HCT116 (cell line): ENCODE results near the gene SMIM11. TPM values are rescaled to one million over a fixed set of nuclear protein-coding genes. Genes with fewer than 3 reads are reported as not detected.

ENCODE experiments used
- ATAC-seq: fragments of 200-7000 bp; cut with Tn5 transposase; 2 replicates; pipeline ENCODE4 v1.9.1; 2020; ENCODE audit warnings: mild to moderate bottlenecking, moderate library complexity
- BruUV-seq: library from RNA; stranded (reverse); fragments of 400-500 nt; replicated peaks from 2 replicates; lab custom pipeline; 2021; lab: Mats Ljungman, UMichigan
- CTCF ChIA-PET: fragments of 300-600 bp; sonication (Branson Sonifier 250); formaldehyde crosslinking; loops from one replicate; lab custom pipeline; 2021; ENCODE audit warnings: antibody characterized with exemption; lab: Charles Lee
- POLR2A ChIA-PET: fragments of 300-600, 350-600 bp; sonication (Branson Sonifier 250); formaldehyde crosslinking; loops from one replicate; lab custom pipeline; 2021; ENCODE audit warnings: antibody characterized with exemption; lab: Charles Lee
- RAD21 ChIA-PET, 2 experiments: fragments of 300-600 bp; sonication (Branson Sonifier 250); formaldehyde crosslinking; loops; one replicate each; lab custom pipeline; 2023; ENCODE audit warnings: low total read pairs in 2 of 2; ENCODE audit not compliant: uncharacterized antibody in 2 of 2, unreplicated experiment in 2 of 2, low non-redundant PET in 1 of 2; lab: Charles Lee
- DNase-seq: peaks from one replicate; pipeline ENCODE4 v3.0.0-alpha.2; 2010; ENCODE audit warnings: low read depth, low spot score
- H2AFZ ChIP-seq: fragments of 200-600 bp; shearing (Covaris generic), sonication (generic); 2 replicates; pipeline ENCODE4 v1.6.1; 2017; ENCODE audit warnings: low read depth, mixed run types, mixed read lengths, antibody characterized with exemption, low read length; ENCODE audit not compliant: poor library complexity, severe bottlenecking
- H3K27ac ChIP-seq: 2 replicates; pipeline ENCODE4 v1.5.1; 2012; ENCODE audit warnings: low read depth, low read length
- H3K27me3 ChIP-seq: fragments of 200-600 bp; sonication (generic); 2 replicates; pipeline ENCODE4 v1.6.1; 2016; ENCODE audit warnings: mixed run types, low read length, mixed read lengths; ENCODE audit not compliant: insufficient read depth
- H3K36me3 ChIP-seq, 2 experiments: fragments of 200-500 bp in 1 of 2; fragments of 200-600 bp in 1 of 2; sonication (Bioruptor generic) in 1 of 2; sonication (generic) in 1 of 2; 2 replicates each; pipeline versions ENCODE4 v1.5.1 to v1.6.1; 2014 to 2016; ENCODE audit warnings: low read length in 2 of 2, inconsistent platforms in 1 of 2, mixed read lengths in 1 of 2, mixed run types in 1 of 2; ENCODE audit not compliant: insufficient read depth in 2 of 2, control insufficient read depth in 1 of 2
- H3K4me1 ChIP-seq, 2 experiments: fragments of 200-600 bp in 1 of 2; sonication (generic) in 1 of 2; 2 replicates each; pipeline versions ENCODE4 v1.5.1 to v1.6.1; 2012 to 2017; ENCODE audit warnings: low read length in 2 of 2, inconsistent platforms in 1 of 2, mild to moderate bottlenecking in 1 of 2, mixed read lengths in 1 of 2, mixed run types in 1 of 2, moderate library complexity in 1 of 2; ENCODE audit not compliant: insufficient read depth in 2 of 2, control insufficient read depth in 1 of 2
- H3K4me2 ChIP-seq: fragments of 200-600 bp; sonication (generic); 2 replicates; pipeline ENCODE4 v1.6.1; 2017; ENCODE audit warnings: mixed run types, low read length, mixed read lengths
- H3K4me3 ChIP-seq, 2 experiments: fragments of 200-600 bp in 1 of 2; sonication (generic) in 1 of 2; replicated peaks in 1 of 2; 2 replicates each; pipeline ENCODE4 v1.5.1; 2011 to 2016; ENCODE audit warnings: low read length in 2 of 2, control low read depth in 1 of 2, low read depth in 1 of 2, mild to moderate bottlenecking in 1 of 2, mixed read lengths in 1 of 2, mixed run types in 1 of 2
- H3K79me2 ChIP-seq: fragments of 200-600 bp; sonication (generic); 2 replicates; pipeline ENCODE4 v1.6.1; 2017; ENCODE audit warnings: mild to moderate bottlenecking, mixed run types, low read length, moderate library complexity, mixed read lengths; ENCODE audit not compliant: insufficient read depth
- H3K9ac ChIP-seq: fragments of 200-600 bp; sonication (generic); 2 replicates; pipeline ENCODE4 v1.6.1; 2016; ENCODE audit warnings: low read length, mixed read lengths
- H3K9me2 ChIP-seq: fragments of 200-600 bp; sonication (generic), shearing (Covaris generic); 2 replicates; pipeline ENCODE4 v1.6.1; 2017; ENCODE audit warnings: mixed run types, mild to moderate bottlenecking, moderate library complexity; ENCODE audit not compliant: insufficient read depth
- H3K9me3 ChIP-seq, 2 experiments: fragments of 200-500 bp in 1 of 2; fragments of 200-600 bp in 1 of 2; sonication (Bioruptor generic) in 1 of 2; sonication (generic) in 1 of 2; 2 replicates each; pipeline ENCODE4 v1.6.1; 2014 to 2017; ENCODE audit warnings: low read length in 2 of 2, mixed read lengths in 2 of 2, inconsistent platforms in 1 of 2, low read depth in 1 of 2, mild to moderate bottlenecking in 1 of 2, mixed run types in 1 of 2, moderate library complexity in 1 of 2; ENCODE audit not compliant: control insufficient read depth in 1 of 2, insufficient read depth in 1 of 2
- H4K20me1 ChIP-seq: fragments of 200-600 bp; sonication (generic), shearing (Covaris generic); 2 replicates; pipeline ENCODE4 v1.6.1; 2017; ENCODE audit warnings: mixed run types, mild to moderate bottlenecking, moderate library complexity; ENCODE audit not compliant: insufficient read depth
- CBX3 ChIP-seq: IDR thresholded peaks from 2 replicates; pipeline ENCODE4 v1.6.1; 2012; ENCODE audit warnings: low read depth
- CEBPB ChIP-seq: IDR thresholded peaks from 2 replicates; pipeline ENCODE4 v1.6.1; 2012; ENCODE audit warnings: low read depth
- ELF1 ChIP-seq: IDR thresholded peaks from 2 replicates; pipeline ENCODE4 v1.6.1; 2012; ENCODE audit warnings: low read depth, borderline replicate concordance
- EZH2phosphoT487 ChIP-seq: fragments of 200-600 bp; IDR thresholded peaks from 2 replicates; pipeline ENCODE4 v1.6.1; 2018; ENCODE audit warnings: antibody characterized with exemption, borderline replicate concordance
- JUND ChIP-seq: IDR thresholded peaks from 2 replicates; pipeline ENCODE4 v1.6.1; 2012
- POLR2A ChIP-seq: IDR thresholded peaks from 2 replicates; pipeline ENCODE4 v1.7.0; 2011; ENCODE audit warnings: borderline replicate concordance; ENCODE audit not compliant: insufficient read depth, insufficient read length; ENCODE audit errors: extremely low read depth
- RAD21 ChIP-seq: IDR thresholded peaks from 2 replicates; pipeline ENCODE4 v1.6.1; 2012; ENCODE audit warnings: low read depth, mild to moderate bottlenecking
- SRF ChIP-seq: IDR thresholded peaks from 2 replicates; pipeline ENCODE4 v1.6.1; 2012; ENCODE audit warnings: low read depth
- TCF7L2 ChIP-seq: IDR thresholded peaks from 2 replicates; pipeline ENCODE4 v1.7.0; 2011; ENCODE audit warnings: borderline replicate concordance, inconsistent platforms; ENCODE audit not compliant: insufficient read depth, insufficient read length; ENCODE audit errors: extremely low read depth
- YY1 ChIP-seq: IDR thresholded peaks from 2 replicates; pipeline ENCODE4 v1.6.1; 2011; ENCODE audit warnings: low read length, low read depth, moderate library complexity, mild to moderate bottlenecking; ENCODE audit not compliant: insufficient replicate concordance; ENCODE audit errors: extremely low read depth
- intact Hi-C: fragments of 100-400 bp; cut with micrococcal nuclease; formaldehyde crosslinking; loops from 2 replicates; pipeline ENCODE4 v1.10.0; 2022
- total RNA-seq: library from RNA; stranded (reverse); gene quantifications from one replicate; pipeline ENCODE4 v1.2.1, GENCODE V29; 2021; ENCODE audit not compliant: unreplicated experiment
- TF ChIP-seq, protein P1 (sequence below): IDR thresholded peaks from 2 replicates; pipeline ENCODE4 v1.6.1; 2012
- TF ChIP-seq, protein P2 (sequence below), 3 experiments: fragments of 200-600 bp in 1 of 3; sonication (generic) in 1 of 3; IDR thresholded peaks in 2 of 3; conservative IDR thresholded peaks in 1 of 3; 2 replicates each; pipeline ENCODE4 v1.5.1; 2012 to 2017; ENCODE audit warnings: low read depth in 2 of 3, low read length in 2 of 3, antibody characterized with exemption in 1 of 3, borderline replicate concordance in 1 of 3, control low read depth in 1 of 3, mild to moderate bottlenecking in 1 of 3, mixed read lengths in 1 of 3, mixed run types in 1 of 3, moderate library complexity in 1 of 3; ENCODE audit not compliant: insufficient read depth in 1 of 3
- TF ChIP-seq, protein P3 (sequence below): IDR thresholded peaks from 2 replicates; pipeline ENCODE4 v1.6.1; 2012
- TF ChIP-seq, protein P4 (sequence below): IDR thresholded peaks from 2 replicates; pipeline ENCODE4 v1.6.1; 2011; ENCODE audit warnings: mild to moderate bottlenecking, low read length, moderate library complexity; ENCODE audit not compliant: insufficient replicate concordance; ENCODE audit errors: extremely low read depth

The SMIM11 gene
- total RNA-seq, 1 experiment from 2014 or later: 18.9 TPM

DNA sequence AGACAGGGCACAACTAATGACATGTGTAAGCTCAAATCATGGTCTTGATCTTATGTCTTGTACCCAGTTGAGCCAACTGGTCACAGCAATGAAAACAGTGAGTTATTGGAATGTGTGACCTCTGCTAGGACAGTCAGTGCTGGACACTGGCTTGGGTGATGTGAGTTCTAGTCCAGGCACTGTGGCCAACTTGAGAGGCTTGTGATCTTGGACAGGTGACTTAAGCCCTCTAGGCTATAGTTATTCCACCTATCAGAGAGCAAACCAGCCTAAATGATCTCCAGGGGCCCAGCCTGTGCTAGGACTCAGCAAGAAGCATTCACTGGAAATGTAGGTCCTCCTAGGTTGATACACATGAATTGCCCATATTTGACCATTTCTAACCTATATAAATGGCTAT, 10.4 kb upstream of the SMIM11 start:
- no TSS peak for BruUV-seq
- Histone ChIP-seq H3K79me2 (no peaks in the 10 kb centered on the region), H3K4me2 (no peak overlapping the region), H3K4me3 (no peak overlapping the region), H3K9ac (no peak overlapping the region), H2AFZ (no peak overlapping the region), H3K27ac (no peak overlapping the region), H3K4me1 (peaks cover 6 to 7% of the 10 kb centered on the region in 2 experiments), H3K27me3 (no peaks in the 10 kb centered on the region), H3K9me2 (no peaks in the 10 kb centered on the region), H3K36me3 (no peaks in the 10 kb centered on the region), H3K9me3 (no peaks in the 10 kb centered on the region), H4K20me1 (no peaks in the 10 kb centered on the region)
- ChIA-PET RAD21 (no interaction called here), POLR2A (no interaction called here), CTCF (no interaction called here)
- ATAC-seq (no peak), DNase-seq (no peak)
- TF ChIP-seq CEBPB (no peak), TCF7L2 (no peak), CBX3 (no peak)
- TF ChIP-seq, protein P1, sequence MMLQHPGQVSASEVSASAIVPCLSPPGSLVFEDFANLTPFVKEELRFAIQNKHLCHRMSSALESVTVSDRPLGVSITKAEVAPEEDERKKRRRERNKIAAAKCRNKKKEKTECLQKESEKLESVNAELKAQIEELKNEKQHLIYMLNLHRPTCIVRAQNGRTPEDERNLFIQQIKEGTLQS: no peak
- TF ChIP-seq, protein P2, sequence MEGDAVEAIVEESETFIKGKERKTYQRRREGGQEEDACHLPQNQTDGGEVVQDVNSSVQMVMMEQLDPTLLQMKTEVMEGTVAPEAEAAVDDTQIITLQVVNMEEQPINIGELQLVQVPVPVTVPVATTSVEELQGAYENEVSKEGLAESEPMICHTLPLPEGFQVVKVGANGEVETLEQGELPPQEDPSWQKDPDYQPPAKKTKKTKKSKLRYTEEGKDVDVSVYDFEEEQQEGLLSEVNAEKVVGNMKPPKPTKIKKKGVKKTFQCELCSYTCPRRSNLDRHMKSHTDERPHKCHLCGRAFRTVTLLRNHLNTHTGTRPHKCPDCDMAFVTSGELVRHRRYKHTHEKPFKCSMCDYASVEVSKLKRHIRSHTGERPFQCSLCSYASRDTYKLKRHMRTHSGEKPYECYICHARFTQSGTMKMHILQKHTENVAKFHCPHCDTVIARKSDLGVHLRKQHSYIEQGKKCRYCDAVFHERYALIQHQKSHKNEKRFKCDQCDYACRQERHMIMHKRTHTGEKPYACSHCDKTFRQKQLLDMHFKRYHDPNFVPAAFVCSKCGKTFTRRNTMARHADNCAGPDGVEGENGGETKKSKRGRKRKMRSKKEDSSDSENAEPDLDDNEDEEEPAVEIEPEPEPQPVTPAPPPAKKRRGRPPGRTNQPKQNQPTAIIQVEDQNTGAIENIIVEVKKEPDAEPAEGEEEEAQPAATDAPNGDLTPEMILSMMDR (IDR thresholded peaks at IDR 0.05 in 2 of 3, conservative IDR thresholded peaks at IDR 0.05 in 1 of 3; ENCODE audit: borderline replicate concordance in 1 of 3, insufficient read depth in 1 of 3, low read depth in 2 of 3, low read length in 2 of 3): no peak
- intact Hi-C loops: no loop called here

DNA sequence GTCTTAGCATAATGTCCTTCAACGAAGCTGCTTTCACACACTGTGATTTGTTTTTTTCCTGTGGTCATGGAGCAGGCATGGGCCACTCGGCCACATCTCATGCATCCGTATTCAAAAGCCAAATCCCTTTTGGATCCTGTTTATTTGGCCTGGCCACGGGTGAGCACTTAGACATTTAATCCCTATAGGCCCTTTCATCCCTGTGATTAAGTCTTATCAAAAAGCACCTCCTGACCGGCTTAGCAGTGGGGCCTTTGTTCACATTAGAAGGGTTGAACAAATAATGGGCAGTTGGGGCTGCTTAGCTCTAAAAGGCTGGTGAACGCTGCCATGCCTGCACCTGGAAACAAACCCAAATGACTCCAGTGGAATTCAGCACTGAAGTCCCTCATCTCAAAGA, 9.5 kb upstream of the SMIM11 start:
- no peaks in the 10 kb centered on the region for H3K79me2 ChIP-seq
- no peak overlapping the region for H3K9ac ChIP-seq
- no peak overlapping the region for H3K4me2 ChIP-seq
- POLR2A ChIA-PET: no interaction called here
- intact Hi-C loops: no loop called here
- H4K20me1 ChIP-seq: no peaks in the 10 kb centered on the region
- H2AFZ ChIP-seq: no peak overlapping the region
- CTCF ChIA-PET: no interaction called here
- DNase-seq (no peak), ATAC-seq (no peak)
- no TSS peak for BruUV-seq
- H3K9me2 ChIP-seq: no peaks in the 10 kb centered on the region
- H3K4me3 ChIP-seq: no peak overlapping the region
- H3K27ac ChIP-seq: no peak overlapping the region
- no peaks in the 10 kb centered on the region for H3K27me3 ChIP-seq
- peaks cover 6 to 7% of the 10 kb centered on the region in 2 experiments for H3K4me1 ChIP-seq
- H3K36me3 ChIP-seq: no peaks in the 10 kb centered on the region
- RAD21 ChIA-PET: no interaction called here
- H3K9me3 ChIP-seq: no peaks in the 10 kb centered on the region
- TF ChIP-seq JUND (no peak), YY1 (no peak), CBX3 (no peak), RAD21 (no peak), EZH2phosphoT487 (no peak), ELF1 (no peak), SRF (no peak), POLR2A (no peak)
- TF ChIP-seq, protein P3, sequence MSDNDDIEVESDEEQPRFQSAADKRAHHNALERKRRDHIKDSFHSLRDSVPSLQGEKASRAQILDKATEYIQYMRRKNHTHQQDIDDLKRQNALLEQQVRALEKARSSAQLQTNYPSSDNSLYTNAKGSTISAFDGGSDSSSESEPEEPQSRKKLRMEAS: no peak
- TF ChIP-seq, protein P4, sequence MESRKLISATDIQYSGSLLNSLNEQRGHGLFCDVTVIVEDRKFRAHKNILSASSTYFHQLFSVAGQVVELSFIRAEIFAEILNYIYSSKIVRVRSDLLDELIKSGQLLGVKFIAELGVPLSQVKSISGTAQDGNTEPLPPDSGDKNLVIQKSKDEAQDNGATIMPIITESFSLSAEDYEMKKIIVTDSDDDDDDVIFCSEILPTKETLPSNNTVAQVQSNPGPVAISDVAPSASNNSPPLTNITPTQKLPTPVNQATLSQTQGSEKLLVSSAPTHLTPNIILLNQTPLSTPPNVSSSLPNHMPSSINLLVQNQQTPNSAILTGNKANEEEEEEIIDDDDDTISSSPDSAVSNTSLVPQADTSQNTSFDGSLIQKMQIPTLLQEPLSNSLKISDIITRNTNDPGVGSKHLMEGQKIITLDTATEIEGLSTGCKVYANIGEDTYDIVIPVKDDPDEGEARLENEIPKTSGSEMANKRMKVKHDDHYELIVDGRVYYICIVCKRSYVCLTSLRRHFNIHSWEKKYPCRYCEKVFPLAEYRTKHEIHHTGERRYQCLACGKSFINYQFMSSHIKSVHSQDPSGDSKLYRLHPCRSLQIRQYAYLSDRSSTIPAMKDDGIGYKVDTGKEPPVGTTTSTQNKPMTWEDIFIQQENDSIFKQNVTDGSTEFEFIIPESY: no peak
- TF ChIP-seq, protein P1: no peak
